ENCODE data around the gene HOXD9. TPM values are rescaled to one million over a fixed set of nuclear protein-coding genes. Genes with fewer than 3 reads are reported as not detected.

The HOXD9 gene
- total RNA-seq, 1 experiment from 2014 or later = not detected

GRCh38 chr2:176174382-176174823 is 51.9 kb downstream of the HOXD9 start:
- ChIA-PET CTCF (interaction anchor here (0.6 to 5.5 kb wide), 5 partner anchors 34 to 643 kb away, joined by 3 to 31 read pairs (median 4); no protein-coding TSS in a partner anchor), POLR2A (interaction anchor here (0.6 to 1.8 kb wide), 2 partner anchors 12 to 1076 kb away, joined by 3 to 5 read pairs; no protein-coding TSS in a partner anchor)
- Mint-ChIP-seq H3K27me3 (ENCODE audit: low read depth) (peaks cover 100% of the 10 kb centered on the region), H3K9me3 (no peaks in the 10 kb centered on the region), H3K36me3 (peaks cover 4% of the 10 kb centered on the region; the same call in 1 of the 2 replicates), H3K4me1 (peaks cover 49% of the 10 kb centered on the region), H3K27ac (no peak overlapping the region), H3K4me3 (peak overlapping the region; percentile 41)
- TF ChIP-seq RELA (CRISPR knock-in tag; IDR thresholded peaks at IDR 0.05; ENCODE audit: borderline replicate concordance) = no peak
- no peak for TF ChIP-seq USF1 (CRISPR knock-in tag; IDR thresholded peaks at IDR 0.05)
- no peak for TF ChIP-seq TEAD4 (CRISPR knock-in tag; IDR thresholded peaks at IDR 0.05)
- TF ChIP-seq AFF4 (CRISPR knock-in tag; IDR thresholded peaks at IDR 0.05; ENCODE audit: borderline replicate concordance) = no peak
- no peak for TF ChIP-seq MXD4 (CRISPR knock-in tag; IDR thresholded peaks at IDR 0.05; ENCODE audit: borderline replicate concordance)
- no peak for TF ChIP-seq ZNF396 (CRISPR knock-in tag; IDR thresholded peaks at IDR 0.05; ENCODE audit: borderline replicate concordance)
- no peak for TF ChIP-seq NR1H2 (CRISPR knock-in tag; IDR thresholded peaks at IDR 0.05)
- no peak for ATAC-seq
- no peak for DNase-seq (ENCODE audit: low spot score)

Small RNAs within 50 kb of the gene (microRNA-seq; reads per million reads assigned to microRNA genes)
- 12.6 reads per million, percentile 31 among the genes with 10 or more reads in this experiment for gene MIR10B (ENCODE audit: borderline number of aligned reads)

Other genes starting within 250 kb of the HOXD9 start
- gene LNPK, start 120.5 kb upstream of the HOXD9 start, total RNA-seq (2021) = 10.3 to 13.8 TPM (median 13.7 TPM) in 3 replicates
- 0.05 TPM in 1 of 3 replicates, not detected in the others for gene EVX2, start 38.8 kb upstream of the HOXD9 start, total RNA-seq (2021)
- not detected in 3 replicates for gene HOXD13, start 30.0 kb upstream of the HOXD9 start, total RNA-seq (2021)
- 0.17 TPM in 1 of 3 replicates, not detected in the others for gene HOXD12, start 22.9 kb upstream of the HOXD9 start, total RNA-seq (2021)
- gene HOXD11, start 15.4 kb upstream of the HOXD9 start, total RNA-seq (2021) = not detected in 3 replicates
- not detected in 3 replicates for gene HOXD10, start 5.9 kb upstream of the HOXD9 start, total RNA-seq (2021)
- gene HOXD8, start 7.0 kb downstream of the HOXD9 start, total RNA-seq (2021) = not detected in 3 replicates
- not detected in 3 replicates for gene HOXD4, start 28.8 kb downstream of the HOXD9 start, total RNA-seq (2021)
- gene HOXD3, start 34.6 kb downstream of the HOXD9 start, total RNA-seq (2021) = not detected in 3 replicates
- 0.14 to 0.22 TPM in 2 of 3 replicates, not detected in the other for gene HOXD1, start 65.9 kb downstream of the HOXD9 start, total RNA-seq (2021)
- gene MTX2, start 146.7 kb downstream of the HOXD9 start, total RNA-seq (2021) = 33.6 to 40.5 TPM (median 37.5 TPM) in 3 replicates

All from WTC11 (cell line).